GM23248 (cell line): ENCODE measurements around the gene SYNCRIP.

Source experiments
- EZH2 ChIP-seq: fragments of 200-600 bp; sonication (generic); IDR thresholded peaks from 2 replicates; pipeline ENCODE4 v1.6.1; 2018; ENCODE audit warnings: antibody characterized with exemption, mild to moderate bottlenecking; ENCODE audit not compliant: insufficient read depth, poor library complexity, severe bottlenecking
- EZH2phosphoT487 ChIP-seq: fragments of 200-600 bp; sonication (generic); IDR thresholded peaks from 2 replicates; pipeline ENCODE4 v1.6.1; 2018; ENCODE audit warnings: antibody characterized with exemption, moderate library complexity, mild to moderate bottlenecking, low read depth; ENCODE audit not compliant: insufficient read depth

GRCh38 chr6:85612690-85613474, 29.8 kb downstream of the SYNCRIP start:
- TF ChIP-seq EZH2phosphoT487 = no peak
- no peak for TF ChIP-seq EZH2
